D721Med (cell line): Measurements from ENCODE around the gene IMP4.
"Not testable (repeated sequence)": the region's sequence is repeated elsewhere in the genome, so short reads cannot be mapped to it uniquely, and the experiment has no call there.

Experiments
- DNase-seq: peaks from one replicate; pipeline ENCODE4 v3.0.0; 2011; ENCODE audit warnings: low spot score; ENCODE audit not compliant: insufficient read length
- FAIRE-seq: peaks from 2 replicates; lab custom pipeline; 2011; peaks lifted over from hg19 to GRCh38; lab: Jason Lieb, UNC
- CTCF ChIP-seq: IDR thresholded peaks from 2 replicates; pipeline ENCODE4 v1.5.1; 2012; ENCODE audit warnings: mild to moderate bottlenecking, control low read depth; ENCODE audit not compliant: insufficient read depth; ENCODE audit errors: missing control alignments

Gene IMP4

DNA sequence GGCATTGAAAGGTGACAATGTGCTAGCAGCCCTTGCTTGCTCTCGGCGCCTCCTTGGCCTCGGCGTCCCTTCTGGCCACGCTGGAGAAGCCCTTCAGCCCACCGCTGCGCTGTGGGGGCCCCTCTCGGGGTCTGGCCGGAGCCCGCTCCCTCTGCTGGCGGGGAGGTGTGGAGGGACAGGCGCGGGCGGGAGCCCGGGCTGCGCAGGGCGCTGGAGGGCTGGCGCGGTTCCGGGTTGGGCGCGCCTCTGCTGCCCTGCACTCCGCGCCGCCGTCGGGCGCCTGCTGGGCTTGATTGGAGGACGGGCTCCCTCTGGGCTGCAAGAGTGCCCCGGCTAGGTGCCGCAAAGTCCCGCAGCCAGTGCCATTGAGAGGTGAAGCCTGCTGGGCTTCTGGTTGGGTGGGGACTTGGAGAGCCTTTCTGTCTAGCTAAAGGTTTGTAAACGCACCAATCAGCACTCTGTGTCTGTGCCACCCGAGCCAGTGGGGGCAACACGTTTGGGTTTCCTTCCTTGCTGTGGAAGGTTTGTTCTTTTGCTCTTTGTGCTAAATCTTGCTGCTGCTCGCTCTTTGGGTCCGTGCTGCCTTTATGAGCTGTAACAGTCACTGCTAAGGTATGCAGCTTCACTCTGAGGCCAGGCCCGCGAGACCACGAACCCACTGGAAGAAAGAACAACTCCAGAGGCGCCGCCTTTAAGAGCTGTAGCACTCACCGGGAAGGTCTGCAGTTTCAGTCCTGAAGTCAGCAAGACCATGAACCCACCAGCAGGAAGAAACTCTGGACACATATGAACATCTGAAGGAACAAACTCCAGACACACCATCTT lies 14.8 kb upstream of the IMP4 start:
- FAIRE-seq (no peak), DNase-seq (no peak)
- no peak for TF ChIP-seq CTCF

- no peak for FAIRE-seq
- no peak for DNase-seq
These were observed 14.0 kb upstream of the IMP4 start for GRCh38 chr2:130328710-130329109.

DNA sequence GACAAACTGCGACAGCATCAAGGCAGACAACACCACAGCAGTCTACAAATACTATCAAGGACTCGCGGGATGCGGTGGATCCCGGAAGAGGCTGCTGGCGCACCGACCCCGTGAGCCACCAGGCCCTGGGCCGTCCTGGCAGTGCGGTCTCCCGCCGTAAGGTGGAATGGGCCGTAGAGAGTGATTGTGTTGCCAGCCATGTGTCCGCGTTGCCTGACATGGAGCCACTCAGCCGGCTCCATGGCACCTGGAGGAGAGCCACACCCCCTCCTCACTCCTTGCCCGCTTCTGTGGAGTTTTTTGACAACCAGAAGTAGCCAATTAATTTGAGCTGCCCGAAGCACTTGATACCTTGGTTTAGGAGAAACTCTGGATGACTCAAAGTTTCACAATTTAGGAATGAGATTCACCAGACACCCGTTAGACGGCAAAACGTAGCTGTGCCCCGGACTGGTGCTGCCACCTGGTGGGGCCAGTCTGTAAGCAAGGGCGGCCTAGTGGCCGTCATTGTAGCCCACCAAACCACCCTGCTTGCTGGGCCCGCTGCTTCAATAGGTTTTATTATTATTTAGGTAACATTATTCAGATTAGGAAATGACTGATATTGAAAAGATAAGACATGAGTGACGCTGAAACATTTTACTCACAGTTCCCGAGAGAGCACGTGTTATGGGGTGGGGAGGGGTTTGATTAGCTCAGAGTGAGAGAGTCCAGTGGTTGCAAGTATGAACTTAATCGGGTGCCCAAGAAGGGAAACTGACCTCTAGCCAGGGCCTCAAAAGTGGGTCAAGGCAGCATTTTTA lies 10.2 kb upstream of the IMP4 start:
- peak; percentile 87 for TF ChIP-seq CTCF
- FAIRE-seq (no peak), DNase-seq (peak; percentile 39)

More at GRCh38 chr2:130328710-130329109, 14.0 kb upstream of the IMP4 start:
- TF ChIP-seq CTCF: no peak

DNA sequence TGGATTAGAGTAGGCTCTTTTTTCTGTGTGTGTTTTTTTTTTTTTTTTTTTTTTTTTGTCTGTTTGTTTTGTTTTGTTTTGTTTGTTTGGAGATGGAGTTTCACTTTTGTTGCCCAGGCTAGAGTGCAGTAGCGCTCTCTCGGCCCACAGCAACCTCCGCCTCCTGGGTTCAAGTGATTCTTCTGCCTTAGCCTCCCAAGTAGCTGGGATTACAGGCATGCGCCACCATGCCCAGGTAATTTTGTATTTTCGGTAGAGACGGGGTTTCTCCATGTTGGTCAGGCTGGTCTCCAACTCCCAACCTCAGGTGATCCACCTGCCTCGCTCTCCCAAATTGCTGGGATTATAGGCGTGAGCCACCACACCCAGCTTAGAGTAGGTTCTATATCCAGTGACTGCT lies 9.4 kb upstream of the IMP4 start:
- not testable (repeated sequence) for FAIRE-seq, DNase-seq

DNA sequence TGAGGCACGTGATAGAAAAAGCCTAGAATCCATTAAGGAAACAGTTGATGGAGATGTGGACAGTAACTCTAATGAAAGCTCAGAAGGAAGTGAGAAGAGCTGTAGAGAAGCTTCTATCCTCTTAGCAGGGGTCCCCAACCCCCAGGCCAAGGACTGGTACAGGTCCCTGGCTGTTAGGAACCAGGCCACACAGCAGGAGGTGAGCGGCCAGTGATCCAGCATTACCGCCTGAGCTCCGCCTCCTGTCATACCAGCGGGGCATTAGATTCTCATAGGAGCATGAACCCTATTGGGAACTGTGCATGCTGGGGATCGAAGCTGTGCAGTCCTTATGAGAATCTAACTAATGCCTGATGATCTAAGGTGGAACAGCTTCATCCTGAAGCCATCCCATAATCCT lies 8.7 kb upstream of the IMP4 start:
- DNase-seq (no peak), FAIRE-seq (no peak)
- TF ChIP-seq CTCF: no peak

DNA sequence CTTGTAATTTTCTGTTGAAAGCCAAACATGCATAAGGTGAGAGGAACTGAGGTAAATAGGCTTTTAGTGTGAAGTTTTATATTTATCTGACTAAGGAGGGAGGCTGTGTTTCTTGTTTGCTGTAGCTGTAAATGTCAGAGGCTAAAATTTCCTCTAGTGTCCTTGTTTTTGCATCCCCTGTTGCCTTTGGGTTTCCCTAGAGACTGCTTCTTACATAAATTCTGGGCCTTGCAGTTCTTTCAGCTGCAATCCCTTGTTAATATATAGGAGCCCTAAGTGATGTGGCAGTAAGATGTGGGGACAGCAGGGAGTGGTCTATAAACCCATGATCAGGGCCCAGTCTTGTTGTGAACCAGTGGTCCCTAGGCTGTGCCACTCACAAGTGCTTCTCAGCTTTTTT lies 7.5 kb upstream of the IMP4 start:
- FAIRE-seq (no peak), DNase-seq (no peak)
- TF ChIP-seq CTCF: no peak

- FAIRE-seq (no peak), DNase-seq (no peak)
- TF ChIP-seq CTCF: no peak
These were observed 6.4 kb upstream of the IMP4 start for GRCh38 chr2:130336150-130336876.
